ENCODE measurements around the gene CHRM4. TPM values are rescaled to one million over a fixed set of nuclear protein-coding genes. Genes with fewer than 3 reads are reported as not detected.

The CHRM4 gene
- polyA plus RNA-seq, 2 of the 4 experiments (the other 2 are of a cell fraction), result 0.17 to 0.28 TPM

- TF ChIP-seq RCOR1 (IDR thresholded peaks at IDR 0.05; ENCODE audit: low read depth, low read length) (no peak), ESRRA (IDR thresholded peaks at IDR 0.05; ENCODE audit: borderline replicate concordance, low read length) (no peak), CEBPB (IDR thresholded peaks at IDR 0.05) (no peak), CHD4 (IDR thresholded peaks at IDR 0.05; ENCODE audit: borderline replicate concordance) (no peak), ELK1 (IDR thresholded peaks at IDR 0.05; ENCODE audit: low read depth, low read length) (no peak), EHF (CRISPR knock-in tag; IDR thresholded peaks at IDR 0.05) (no peak), PHF8 (IDR thresholded peaks at IDR 0.05; ENCODE audit: borderline replicate concordance, low read depth) (no peak), E2F6 (IDR thresholded peaks at IDR 0.05; ENCODE audit: borderline replicate concordance, low read depth) (no peak), SREBF2 (IDR thresholded peaks at IDR 0.05) (no peak), MAZ (IDR thresholded peaks at IDR 0.05; ENCODE audit: borderline replicate concordance, low read depth, low read length) (no peak), RFX5 (IDR thresholded peaks at IDR 0.05) (no peak), CHD2 (IDR thresholded peaks at IDR 0.05; ENCODE audit: low read length, partially characterized antibody) (no peak), FOXS1 (CRISPR knock-in tag; IDR thresholded peaks at IDR 0.05) (no peak)
Measured at GRCh38 chr11:46338636-46338987, 53.0 kb downstream of the CHRM4 start (continued).

- DNase-seq (ENCODE audit: low read depth in 1 of 2, low spot score in 1 of 2) (no peak), FAIRE-seq (no peak), ATAC-seq (no peak)
- peaks cover 14% of the 10 kb centered on the region for H3K4me1 ChIP-seq
- H3K4me3 ChIP-seq, result no peak overlapping the region
- no peaks in the 10 kb centered on the region for H3K9me3 ChIP-seq
- TF ChIP-seq FOSB (CRISPR knock-in tag; IDR thresholded peaks at IDR 0.05) (no peak), FOXS1 (CRISPR knock-in tag; IDR thresholded peaks at IDR 0.05) (no peak), JUN (IDR thresholded peaks at IDR 0.05) (no peak), CHD4 (IDR thresholded peaks at IDR 0.05; ENCODE audit: borderline replicate concordance) (no peak), POLR2AphosphoS2 (conservative IDR thresholded peaks at IDR 0.05; ENCODE audit: low read length) (no peak), NR3C1 (IDR thresholded peaks at IDR 0.05) (no peak), ELK1 (IDR thresholded peaks at IDR 0.05; ENCODE audit: low read depth, low read length) (no peak), EHMT2 (IDR thresholded peaks at IDR 0.05; ENCODE audit: low read depth) (no peak), FOSL2 (IDR thresholded peaks at IDR 0.05) (no peak), FOSL2 (CRISPR knock-in tag; IDR thresholded peaks at IDR 0.05) (no peak), SMC3 (IDR thresholded peaks at IDR 0.05) (no peak), RAD21 (conservative IDR thresholded peaks at IDR 0.05 in 1 of 2, IDR thresholded peaks at IDR 0.05 in 1 of 2) (no peak), REST (IDR thresholded peaks at IDR 0.05) (no peak)
- ChIA-PET POLR2A (interaction anchor here (0.7 kb wide), 1 partner anchor 94 kb away, joined by 10 read pairs; no protein-coding TSS in a partner anchor), CTCF (interaction anchor here (1.3 to 5.2 kb wide), 5 partner anchors 9 to 99 kb away, joined by 3 to 18 read pairs (median 10); partner anchors contain the start of gene DGKZ)
- H3K4me2 ChIP-seq, result no peak overlapping the region
- 76% methylated on average over 13 of the region's 13 CpGs for WGBS (ENCODE audit: missing lambda C conversion rate)
- no peak overlapping the region for H3K27ac ChIP-seq
Measured at GRCh38 chr11:46337626-46338345, 53.8 kb downstream of the CHRM4 start.
